Measurements from ENCODE around the gene ECM1.
A peak's percentile ranks its signal among the peaks of the same experiment; 100 is the strongest.

Gene ECM1

GRCh38 chr1:150507912-150508864, at the start of gene ECM1:
Gene ECM1 (plus strand): TSS chr1:150508109. CDS start chr1:150508210, 101 bp downstream.
- DNase-seq (ENCODE audit: low read depth in 1 of 2, low spot score in 1 of 2) = no peak

GRCh38 chr1:150464422-150464826, 43.5 kb upstream of the ECM1 start:
- DNase-seq (ENCODE audit: low read depth in 1 of 2, low spot score in 1 of 2) = peak; percentile 49 to 73

- DNase-seq (ENCODE audit: low read depth in 1 of 2, low spot score in 1 of 2) = no peak
These were observed 40.9 kb upstream of the ECM1 start for GRCh38 chr1:150466964-150467363.

- no peak for DNase-seq (ENCODE audit: low read depth in 1 of 2, low spot score in 1 of 2)
These were observed 38.6 kb upstream of the ECM1 start for GRCh38 chr1:150469291-150469690.

- DNase-seq (ENCODE audit: low read depth in 1 of 2, low spot score in 1 of 2) = no peak
These were observed 35.2 kb upstream of the ECM1 start for GRCh38 chr1:150472601-150473200.

- no peak for DNase-seq (ENCODE audit: low read depth in 1 of 2, low spot score in 1 of 2)
These were observed 34.2 kb upstream of the ECM1 start for GRCh38 chr1:150473659-150474058.

- no peak for DNase-seq (ENCODE audit: low read depth in 1 of 2, low spot score in 1 of 2)
These were observed 33.0 kb upstream of the ECM1 start for GRCh38 chr1:150474869-150475268.

- DNase-seq (ENCODE audit: low read depth in 1 of 2, low spot score in 1 of 2) = no peak
These were observed 31.2 kb upstream of the ECM1 start for GRCh38 chr1:150476754-150477153.

GRCh38 chr1:150477320-150477719, 30.6 kb upstream of the ECM1 start:
- no peak for DNase-seq (ENCODE audit: low read depth in 1 of 2, low spot score in 1 of 2)

- no peak for DNase-seq (ENCODE audit: low read depth in 1 of 2, low spot score in 1 of 2)
These were observed 30.2 kb upstream of the ECM1 start for GRCh38 chr1:150477733-150478132.

- no peak for DNase-seq (ENCODE audit: low read depth in 1 of 2, low spot score in 1 of 2)
These were observed 28.5 kb upstream of the ECM1 start for GRCh38 chr1:150479370-150479769.

- DNase-seq (ENCODE audit: low read depth in 1 of 2, low spot score in 1 of 2) = no peak
These were observed 28.0 kb upstream of the ECM1 start for GRCh38 chr1:150479927-150480352.

- DNase-seq (ENCODE audit: low read depth in 1 of 2, low spot score in 1 of 2) = no peak
These were observed 23.5 kb upstream of the ECM1 start for GRCh38 chr1:150484431-150484830.

- no peak for DNase-seq (ENCODE audit: low read depth in 1 of 2, low spot score in 1 of 2)
These were observed 23.0 kb upstream of the ECM1 start for GRCh38 chr1:150484861-150485260.

GRCh38 chr1:150486966-150487762, 20.7 kb upstream of the ECM1 start, which contains the start of gene TARS2:
Gene TARS2 (plus strand): TSS chr1:150487419. CDS start chr1:150487451, 32 bp downstream.
- peak; percentile 70 to 96 for DNase-seq (ENCODE audit: low read depth in 1 of 2, low spot score in 1 of 2)

- no peak for DNase-seq (ENCODE audit: low read depth in 1 of 2, low spot score in 1 of 2)
These were observed 20.2 kb upstream of the ECM1 start for GRCh38 chr1:150487763-150488115.

GRCh38 chr1:150493175-150493574, 14.7 kb upstream of the ECM1 start:
- DNase-seq (ENCODE audit: low read depth in 1 of 2, low spot score in 1 of 2) = no peak

- no peak for DNase-seq (ENCODE audit: low read depth in 1 of 2, low spot score in 1 of 2)
These were observed 9.6 kb upstream of the ECM1 start for GRCh38 chr1:150498342-150498741.

- DNase-seq (ENCODE audit: low read depth in 1 of 2, low spot score in 1 of 2) = no peak
These were observed 2.5 kb upstream of the ECM1 start for GRCh38 chr1:150505431-150505830.

GRCh38 chr1:150508982-150509381, 1.1 kb downstream of the ECM1 start:
- DNase-seq (ENCODE audit: low read depth in 1 of 2, low spot score in 1 of 2) = no peak

- no peak for DNase-seq (ENCODE audit: low read depth in 1 of 2, low spot score in 1 of 2)
These were observed 3.6 kb downstream of the ECM1 start for GRCh38 chr1:150511551-150511950.

Measured in activated CD4-positive, alpha-beta T cell treated with anti-CD3 and anti-CD28 coated beads, Interleukin-2, amount 50 U/mL, for 24 hours (primary cell).